HG02610 (cell line): ENCODE measurements around the gene TMEM236.
"Not testable (repeated sequence)": the region's sequence is repeated elsewhere in the genome, so short reads cannot be mapped to it uniquely, and the experiment has no call there.

Source experiments
- ATAC-seq: cut with Tn5 transposase; IDR thresholded peaks from one replicate; pipeline ENCODE4 v1.9.1; 2021; ENCODE audit warnings: mild to moderate bottlenecking, moderate library complexity; ENCODE audit not compliant: unreplicated experiment

TMEM236 gene, protein sequence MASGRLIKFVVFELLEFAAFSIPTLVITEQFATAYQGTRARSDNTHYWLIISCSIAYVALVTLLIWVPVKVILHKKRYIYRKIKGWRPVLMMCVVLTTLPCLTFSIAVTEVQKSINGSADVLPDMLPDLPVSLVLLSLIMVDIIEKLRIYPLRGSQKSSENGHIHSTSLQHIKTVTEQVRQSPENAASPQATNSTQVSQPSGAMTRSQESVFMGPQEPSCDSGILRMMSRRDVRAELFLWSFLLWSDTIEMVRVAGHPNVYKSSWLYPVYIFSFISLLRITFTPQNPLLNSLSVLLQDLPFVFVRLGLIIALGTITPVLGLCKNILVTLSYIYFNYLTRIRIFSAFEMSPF

DNA sequence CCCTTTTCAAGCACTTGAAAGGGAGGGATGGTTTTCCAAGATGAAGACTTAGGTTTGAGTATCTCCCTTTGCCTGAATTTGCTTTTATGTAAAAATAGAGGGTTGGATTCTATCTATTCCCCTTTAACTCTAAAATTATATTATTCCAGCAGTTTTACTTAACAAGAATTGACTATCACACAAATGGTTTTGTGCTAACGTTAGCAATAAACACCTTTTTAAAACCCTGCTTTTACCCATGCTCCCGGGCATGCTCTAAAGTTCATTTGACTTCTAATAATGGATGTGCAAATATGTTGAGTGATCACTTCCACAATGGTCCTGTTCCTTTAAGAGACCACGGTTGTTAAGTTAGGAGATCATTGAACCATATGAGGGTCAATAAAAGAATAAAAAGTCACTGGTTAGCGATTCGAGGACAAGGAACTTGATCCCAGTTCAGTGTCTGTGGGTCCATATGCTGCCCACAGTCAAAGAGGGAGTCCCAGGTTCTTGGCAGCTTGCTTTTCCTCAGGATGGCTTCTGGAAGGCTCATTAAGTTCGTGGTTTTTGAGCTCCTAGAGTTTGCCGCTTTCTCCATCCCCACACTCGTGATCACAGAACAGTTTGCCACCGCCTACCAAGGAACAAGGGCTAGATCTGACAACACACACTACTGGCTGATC is at the start of gene TMEM236:
Gene TMEM236, plus strand, starts transcription at position 421 of the 665 bp plus-strand sequence. Its CDS starts 95 bp downstream, at position 516.
- no peak for ATAC-seq

- ATAC-seq, result no peak
These were observed 48.3 kb upstream of the TMEM236 start for GRCh38 chr10:17703706-17704105.

GRCh38 chr10:17708821-17709220 is 43.2 kb upstream of the TMEM236 start:
- no peak for ATAC-seq

GRCh38 chr10:17709492-17709891 is 42.5 kb upstream of the TMEM236 start:
- no peak for ATAC-seq

DNA sequence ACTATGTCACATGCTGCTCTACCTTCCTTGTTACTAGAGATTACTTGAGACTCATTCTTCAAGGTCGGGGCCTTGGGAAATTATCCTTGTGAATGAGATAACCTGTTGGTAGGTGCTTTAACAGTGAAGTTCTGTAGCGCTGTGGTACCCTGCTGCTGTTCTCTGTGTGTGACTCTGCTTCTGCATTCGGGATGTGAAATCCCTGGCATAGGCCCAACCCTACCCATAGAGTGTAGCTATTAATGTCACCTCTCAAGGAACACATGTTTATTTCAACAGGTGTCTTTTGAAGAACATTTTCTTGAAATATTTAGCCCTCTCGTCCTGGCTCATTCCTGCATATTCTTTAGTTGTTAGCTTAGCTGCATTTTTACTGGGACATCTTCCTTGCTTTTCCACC is 41.8 kb upstream of the TMEM236 start:
- no peak for ATAC-seq

- no peak for ATAC-seq
These were observed 39.9 kb upstream of the TMEM236 start for GRCh38 chr10:17712053-17712452.

GRCh38 chr10:17712717-17713471 is 39.1 kb upstream of the TMEM236 start:
- no peak for ATAC-seq

DNA sequence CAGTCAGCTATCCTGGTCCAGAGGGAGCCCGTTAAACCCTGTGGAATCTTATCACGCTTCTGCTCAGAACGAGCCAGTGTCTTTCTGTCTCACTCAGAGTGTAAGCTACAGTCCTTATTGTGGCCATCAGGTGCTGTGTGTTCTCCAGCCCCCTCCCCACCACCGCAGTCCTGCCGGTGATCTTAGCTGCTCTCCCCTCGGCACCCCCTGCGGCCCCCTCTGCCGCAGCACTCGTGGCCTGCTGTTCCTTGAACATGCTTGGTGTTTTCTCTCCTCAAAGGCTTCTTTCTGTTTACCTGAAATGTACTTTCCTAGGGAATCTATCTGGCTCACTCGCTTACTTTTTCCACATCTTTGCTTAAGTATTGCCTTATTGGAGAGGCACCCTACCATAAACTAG is 38.2 kb upstream of the TMEM236 start:
- ATAC-seq, result no peak

DNA sequence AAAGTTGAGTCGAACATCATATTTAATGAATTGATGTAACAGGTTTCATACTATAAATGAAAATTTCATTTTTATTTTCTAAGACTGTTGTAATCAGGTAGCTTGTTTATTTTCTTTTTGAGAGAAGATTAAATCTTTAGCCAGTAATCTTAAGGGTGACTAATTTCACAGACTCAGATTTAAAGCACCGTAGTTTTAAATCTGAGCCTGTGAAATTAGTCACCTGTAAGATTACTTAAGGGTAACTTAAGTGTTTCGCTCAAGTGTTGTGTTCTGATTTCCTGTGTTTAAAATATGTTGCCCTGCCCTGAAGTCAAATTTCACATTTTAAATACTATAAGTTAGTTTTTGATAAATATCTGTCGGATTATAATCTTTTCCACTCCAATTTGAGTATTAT is 35.8 kb upstream of the TMEM236 start:
- ATAC-seq, result no peak

DNA sequence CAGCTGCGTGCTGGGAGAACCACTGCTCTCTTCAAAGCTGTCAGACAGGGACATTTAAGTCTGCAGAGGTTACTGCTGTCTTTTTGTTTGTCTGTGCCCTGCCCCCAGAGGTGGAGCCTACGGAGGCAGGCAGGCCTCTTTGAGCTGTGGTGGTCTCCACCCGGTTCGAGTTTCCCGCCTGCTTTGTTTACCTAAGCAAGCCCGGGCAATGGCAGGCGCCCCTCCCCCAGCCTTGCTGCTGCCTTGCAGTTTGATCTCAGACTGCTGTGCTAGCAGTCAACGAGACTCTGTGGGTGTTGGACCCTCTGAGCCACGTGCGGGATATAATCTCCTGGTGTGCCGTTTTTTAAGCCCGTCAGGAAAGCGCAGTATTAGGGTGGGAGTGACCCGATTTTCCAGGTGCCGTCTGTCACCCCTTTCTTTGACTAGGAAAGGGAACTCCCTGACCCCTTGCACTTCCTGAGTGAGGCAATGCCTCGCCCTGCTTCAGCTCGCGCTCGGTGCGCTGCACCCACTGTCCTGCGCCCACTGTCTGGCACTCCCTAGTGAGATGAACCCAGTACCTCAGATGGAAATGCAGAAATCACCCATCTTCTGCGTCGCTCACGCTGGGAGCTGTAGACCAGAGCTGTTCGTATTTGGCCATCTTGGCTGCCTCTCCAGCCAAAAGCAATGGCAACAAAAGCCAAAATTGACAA is 29.5 kb upstream of the TMEM236 start:
- not testable (repeated sequence) for ATAC-seq

DNA sequence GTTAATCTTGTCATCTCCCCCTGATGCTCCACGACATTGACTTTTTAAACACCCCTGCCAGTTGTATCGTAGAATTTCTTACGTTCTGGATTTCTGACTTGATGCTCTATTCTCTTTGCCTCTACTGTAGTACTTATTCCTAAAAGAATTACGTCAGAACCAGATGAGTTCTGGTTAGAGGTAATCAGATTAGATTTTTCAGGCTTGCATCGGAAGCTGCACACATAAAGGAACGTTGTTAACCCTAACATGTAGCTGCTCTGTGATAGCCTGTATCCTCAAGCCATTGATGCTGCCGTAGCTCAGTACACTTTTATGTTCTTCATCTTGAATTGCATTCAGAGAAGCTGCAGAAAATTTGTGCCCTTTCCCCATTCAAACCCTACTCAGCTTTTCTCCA is 26.3 kb upstream of the TMEM236 start:
- no peak for ATAC-seq

- ATAC-seq, result no peak
These were observed 22.4 kb upstream of the TMEM236 start for GRCh38 chr10:17729630-17730029.

GRCh38 chr10:17730667-17731066 is 21.3 kb upstream of the TMEM236 start:
- no peak for ATAC-seq

DNA sequence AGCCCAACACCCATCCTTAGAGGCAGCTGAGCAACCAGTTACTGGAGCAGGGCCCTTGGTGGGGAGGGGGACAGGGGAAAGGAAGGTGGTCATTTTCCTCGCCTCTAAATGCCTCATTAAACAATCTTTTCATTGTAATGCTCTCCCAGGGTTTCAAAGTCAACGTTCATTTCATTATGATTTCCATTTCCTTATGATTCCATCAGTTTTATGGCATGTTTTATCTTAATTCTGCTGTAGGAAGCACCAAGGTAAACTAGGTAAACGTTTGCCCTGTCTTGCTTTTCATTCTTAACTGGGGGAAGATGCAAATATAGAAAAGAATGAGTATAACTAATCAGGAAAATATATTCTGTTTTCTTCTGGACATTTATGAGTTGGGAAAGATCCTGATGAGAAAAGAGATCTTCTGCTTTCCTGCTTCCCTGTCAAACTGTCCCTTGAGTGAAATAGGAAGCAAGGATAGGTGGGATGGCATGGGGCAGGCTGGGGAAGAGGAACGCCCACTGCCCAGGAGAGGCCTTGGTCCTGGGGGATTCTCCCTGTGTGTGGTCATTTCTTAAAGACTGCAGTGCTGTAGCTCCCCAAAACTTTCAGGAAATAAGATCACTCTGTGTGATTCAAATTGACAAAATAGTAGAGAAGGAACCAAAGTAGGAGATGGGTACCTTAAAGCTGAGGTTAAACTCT is 20.5 kb upstream of the TMEM236 start:
- no peak for ATAC-seq

GRCh38 chr10:17733620-17734019 is 18.4 kb upstream of the TMEM236 start:
- no peak for ATAC-seq

DNA sequence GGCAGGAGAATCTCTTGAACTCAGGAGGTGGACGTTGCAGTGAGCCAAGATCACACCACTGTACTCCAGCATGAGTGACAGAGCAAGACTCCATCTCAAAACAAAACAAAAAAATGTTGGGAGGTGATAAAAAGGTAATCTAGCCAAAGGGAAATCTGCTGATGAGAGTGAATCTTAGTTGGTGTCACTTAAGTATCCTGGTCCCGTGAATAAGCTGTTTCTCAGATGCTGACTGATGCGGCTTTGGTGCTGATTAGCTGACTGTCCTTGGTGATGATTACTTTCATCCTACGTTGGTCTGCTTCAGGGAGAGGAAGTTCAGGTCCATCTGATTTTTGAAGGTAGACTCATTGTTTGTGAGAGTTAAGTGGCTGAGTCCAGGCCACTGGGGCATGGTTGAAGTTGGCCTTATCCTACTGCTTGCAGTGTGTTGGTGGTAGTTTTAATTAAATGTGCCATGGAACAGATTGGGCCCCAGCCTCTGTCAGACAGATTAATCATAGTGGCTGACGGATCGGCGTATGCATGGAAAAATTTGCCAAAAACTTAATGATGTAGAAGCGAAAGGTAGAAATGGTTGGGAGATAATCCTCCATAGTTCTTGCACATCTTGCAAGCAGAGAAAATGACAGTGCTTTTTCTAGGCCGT is 17.4 kb upstream of the TMEM236 start:
- ATAC-seq, result no peak

GRCh38 chr10:17735166-17735941 is 16.6 kb upstream of the TMEM236 start:
- ATAC-seq, result no peak

- ATAC-seq, result no peak
These were observed 15.8 kb upstream of the TMEM236 start for GRCh38 chr10:17736223-17736622.
